Endothelial cell of umbilical vein (primary cell): Measurements from ENCODE around the gene DRAM1. TPM values are rescaled to one million over a fixed set of nuclear protein-coding genes. Genes with fewer than 3 reads are reported as not detected.

Experiments used
- BruUV-seq: library from RNA; stranded (reverse); fragments of 400-500 nt; replicated peaks from 2 replicates; lab custom pipeline; 2021; lab: Mats Ljungman, UMichigan
- CTCF ChIA-PET: fragments of 300-600, 350-600 bp; sonication (Branson Sonifier 250); formaldehyde crosslinking; loops from one replicate; lab custom pipeline; 2021; ENCODE audit warnings: antibody characterized with exemption, inconsistent platforms; lab: Charles Lee
- POLR2A ChIA-PET: fragments of 300-600, 350-600 bp; sonication (Branson Sonifier 250); formaldehyde crosslinking; loops from one replicate; lab custom pipeline; 2021; ENCODE audit warnings: antibody characterized with exemption, inconsistent platforms; lab: Charles Lee
- DNase-seq: peaks from one replicate; pipeline ENCODE4 v3.0.0-alpha.2; 2011; ENCODE audit warnings: low read depth, low spot score
- FAIRE-seq: peaks from 2 replicates; lab custom pipeline; 2011; peaks lifted over from hg19 to GRCh38; lab: Jason Lieb, UNC
- H2AFZ ChIP-seq: 2 replicates; pipeline ENCODE4 v1.6.0; 2012; ENCODE audit warnings: low read depth, low read length, control low read depth, inconsistent platforms
- H3K27ac ChIP-seq: 2 replicates; pipeline ENCODE4 v1.5.1; 2011; ENCODE audit warnings: low read depth, mild to moderate bottlenecking, control low read depth, low read length, moderate library complexity; ENCODE audit not compliant: insufficient read depth
- H3K27me3 ChIP-seq, 2 experiments: 2 replicates each; pipeline versions ENCODE4 v1.6.0 to v1.6.1; 2011; ENCODE audit warnings: low read length in 2 of 2, mixed read lengths in 1 of 2; ENCODE audit not compliant: control insufficient read depth in 2 of 2, insufficient read depth in 2 of 2
- H3K36me3 ChIP-seq, 2 experiments: 2 replicates in 1 of 2; 3 replicates in 1 of 2; pipeline ENCODE4 v1.5.1; 2011; ENCODE audit warnings: low read length in 2 of 2, mild to moderate bottlenecking in 1 of 2, moderate library complexity in 1 of 2; ENCODE audit not compliant: control insufficient read depth in 2 of 2, insufficient read depth in 2 of 2; ENCODE audit errors: extremely low read depth in 1 of 2
- H3K4me1 ChIP-seq: 3 replicates; pipeline ENCODE4 v1.5.1; 2011; ENCODE audit warnings: mild to moderate bottlenecking, low read length; ENCODE audit not compliant: control insufficient read depth, insufficient read depth; ENCODE audit errors: extremely low read depth
- H3K4me2 ChIP-seq: 2 replicates; pipeline ENCODE4 v1.6.1; 2011; ENCODE audit warnings: low read length, control low read depth, mixed read lengths; ENCODE audit not compliant: insufficient read depth
- H3K4me3 ChIP-seq, 3 experiments: fragments of 200-600 bp in 1 of 3; sonication (generic), shearing (Covaris generic) in 1 of 3; replicated peaks in 1 of 3; 2 replicates each; pipeline ENCODE4 v1.5.1; 2011 to 2016; ENCODE audit warnings: control low read depth in 3 of 3, low read length in 3 of 3, mild to moderate bottlenecking in 2 of 3, inconsistent platforms in 1 of 3, low read depth in 1 of 3, moderate library complexity in 1 of 3; ENCODE audit not compliant: insufficient read depth in 1 of 3
- H3K79me2 ChIP-seq: 2 replicates; pipeline ENCODE4 v1.6.0; 2012; ENCODE audit warnings: low read length, inconsistent platforms; ENCODE audit not compliant: control insufficient read depth, insufficient read depth
- H3K9ac ChIP-seq: replicated peaks from 2 replicates; pipeline ENCODE3; 2011; ENCODE audit warnings: low read length, control low read depth; ENCODE audit not compliant: insufficient read depth; ENCODE audit errors: extremely low read depth
- H3K9me1 ChIP-seq: replicated peaks from 3 replicates; pipeline ENCODE4 v1.6.0; 2011; ENCODE audit warnings: mild to moderate bottlenecking, low read length; ENCODE audit not compliant: control insufficient read depth, insufficient read depth; ENCODE audit errors: extremely low read depth
- H3K9me3 ChIP-seq: replicated peaks from 2 replicates; pipeline ENCODE4 v1.5.1; 2012; ENCODE audit warnings: low read length, inconsistent platforms; ENCODE audit not compliant: control insufficient read depth, insufficient read depth
- H4K20me1 ChIP-seq: replicated peaks from 2 replicates; pipeline ENCODE3; 2011; ENCODE audit warnings: mild to moderate bottlenecking, low read length; ENCODE audit not compliant: control insufficient read depth, insufficient read depth; ENCODE audit errors: extremely low read depth
- CTCF ChIP-seq, 2 donors: IDR thresholded peaks; 1 replicate in 1 of 2; 2 replicates in 1 of 2; pipeline ENCODE4 v1.5.1; 2011; ENCODE audit warnings: low read length in 2 of 2, mild to moderate bottlenecking in 2 of 2, moderate library complexity in 2 of 2, control low read depth in 1 of 2, inconsistent platforms in 1 of 2, low read depth in 1 of 2; ENCODE audit not compliant: insufficient read depth in 1 of 2; ENCODE audit errors: extremely low read depth in 1 of 2
- EZH2 ChIP-seq: IDR thresholded peaks from 2 replicates; pipeline ENCODE4 v1.6.1; 2012; ENCODE audit warnings: borderline replicate concordance, low read depth, mild to moderate bottlenecking, moderate library complexity, low read length, inconsistent platforms; ENCODE audit not compliant: severe bottlenecking
- FOS ChIP-seq: IDR thresholded peaks from 2 replicates; pipeline ENCODE4 v1.6.1; 2011; ENCODE audit warnings: mild to moderate bottlenecking, low read length, moderate library complexity, borderline replicate concordance; ENCODE audit not compliant: insufficient read depth
- GATA2 ChIP-seq: IDR thresholded peaks from 2 replicates; pipeline ENCODE4 v1.7.0; 2011; ENCODE audit warnings: low read depth, mild to moderate bottlenecking, moderate library complexity, mixed read lengths, low read length; ENCODE audit not compliant: insufficient read length, insufficient read depth
- JUN ChIP-seq: IDR thresholded peaks from 2 replicates; pipeline ENCODE4 v1.6.1; 2011; ENCODE audit warnings: borderline replicate concordance, low read depth; ENCODE audit not compliant: insufficient read length, insufficient read depth
- MAX ChIP-seq: IDR thresholded peaks from 2 replicates; pipeline ENCODE4 v1.6.1; 2011; ENCODE audit not compliant: insufficient read depth, insufficient read length
- MYC ChIP-seq: IDR thresholded peaks from one replicate; pipeline ENCODE4 v1.6.1; 2011; ENCODE audit warnings: mild to moderate bottlenecking, low read depth, low read length
- POLR2A ChIP-seq: IDR thresholded peaks from 2 replicates; pipeline ENCODE4 v1.6.1; 2012; ENCODE audit warnings: low read depth, mild to moderate bottlenecking, control low read depth, low read length
- POLR2AphosphoS5 ChIP-seq: IDR thresholded peaks from 2 replicates; pipeline ENCODE4 v1.6.1; 2012; ENCODE audit warnings: low read depth, mild to moderate bottlenecking, control low read depth, low read length, moderate library complexity; ENCODE audit not compliant: insufficient read depth
- dilution Hi-C: fragments of 300-500 bp; cut with MboI; formaldehyde crosslinking; loops from one replicate; pipeline ENCODE4 v1.15.0; 2019; ENCODE audit warnings: low sequenced_read_pairs; ENCODE audit not compliant: extremely low pct_ligation_motif_present
- intact Hi-C: fragments of 100-400 bp; cut with micrococcal nuclease; formaldehyde crosslinking; loops from one replicate; pipeline ENCODE4 v1.10.0; 2022
- polyA plus RNA-seq, 4 experiments: library from polyadenylated mRNA; depleted of rRNA in 3 of 4; stranded (reverse) in 3 of 4; unstranded in 1 of 4; fragments of >200 nt; gene quantifications; 2 replicates each; pipeline versions ENCODE4 v1.2.1 to v1.2.3, GENCODE V29; 2011 to 2012; ENCODE audit warnings: missing spikeins in 1 of 4
- total RNA-seq: library from RNA; stranded (reverse); gene quantifications from 2 replicates; pipeline ENCODE4 v1.2.3, GENCODE V29; 2021

Gene DRAM1
- total and polyA plus RNA-seq, 2 donors (not counting 3 experiments of a cell fraction or from before 2014, with no cell fraction given) = 24.6 to 46.3 TPM

- H3K27ac ChIP-seq = no peak overlapping the region
- intact Hi-C loops = no loop called here
- no peak for FAIRE-seq
Observed at GRCh38 chr12:101948365-101948764, 71.0 kb downstream of the DRAM1 start.

More at GRCh38 chr12:101948365-101948764, 71.0 kb downstream of the DRAM1 start:
- DNase-seq = no peak
- Histone ChIP-seq H3K9me1 (no peaks in the 10 kb centered on the region), H3K9me3 (no peaks in the 10 kb centered on the region), H3K79me2 (no peaks in the 10 kb centered on the region), H3K4me2 (no peak overlapping the region), H3K36me3 (no peaks in the 10 kb centered on the region), H2AFZ (no peak overlapping the region), H3K4me1 (no peaks in the 10 kb centered on the region), H4K20me1 (no peaks in the 10 kb centered on the region), H3K4me3 (no peak overlapping the region), H3K9ac (no peak overlapping the region), H3K27me3 (no peaks in the 10 kb centered on the region)
- CTCF ChIA-PET = no interaction called here
- POLR2A ChIA-PET = no interaction called here
- no TSS peak for BruUV-seq
- no peak for TF ChIP-seq MAX
- no peak for TF ChIP-seq CTCF (IDR thresholded peaks at IDR 0.05; ENCODE audit: extremely low read depth in 1 of 2, insufficient read depth in 1 of 2, low read depth in 1 of 2, low read length in 2 of 2)
- no peak for TF ChIP-seq POLR2AphosphoS5
- TF ChIP-seq FOS = no peak
- no peak for TF ChIP-seq GATA2
- TF ChIP-seq POLR2A = no peak
- no peak for TF ChIP-seq MYC
- TF ChIP-seq EZH2 = no peak
- no peak for TF ChIP-seq JUN
- dilution Hi-C loops = no loop called here
